GM23248 (cell line): ENCODE results near the gene TICAM2.

Source experiments
- EZH2 ChIP-seq: fragments of 200-600 bp; sonication (generic); IDR thresholded peaks from 2 replicates; pipeline ENCODE4 v1.6.1; 2018; ENCODE audit warnings: antibody characterized with exemption, mild to moderate bottlenecking; ENCODE audit not compliant: insufficient read depth, poor library complexity, severe bottlenecking
- EZH2phosphoT487 ChIP-seq: fragments of 200-600 bp; sonication (generic); IDR thresholded peaks from 2 replicates; pipeline ENCODE4 v1.6.1; 2018; ENCODE audit warnings: antibody characterized with exemption, moderate library complexity, mild to moderate bottlenecking, low read depth; ENCODE audit not compliant: insufficient read depth

DNA sequence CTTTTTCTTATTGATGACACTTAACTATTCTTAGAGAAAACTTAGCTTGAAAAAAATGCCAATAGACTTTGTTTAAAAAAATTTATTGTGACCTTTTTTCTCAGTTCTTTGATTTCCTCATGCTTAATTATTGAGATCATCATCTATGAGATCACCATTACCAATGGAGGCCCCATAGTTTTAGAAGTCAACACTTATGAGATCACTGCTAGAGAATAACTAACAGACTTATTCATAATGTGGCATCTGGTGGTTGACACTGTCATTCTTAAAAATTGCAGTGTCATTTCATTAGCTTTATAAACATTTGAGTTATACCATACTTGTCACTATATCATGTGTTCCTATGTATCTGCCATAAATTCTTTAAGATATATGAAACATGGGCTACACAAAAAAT, 42.8 kb downstream of the TICAM2 start:
- TF ChIP-seq EZH2phosphoT487, result no peak
- no peak for TF ChIP-seq EZH2
